Erythroblast (primary cell): ENCODE results near the gene FTSJ1.

Experiments
- GATA1 ChIP-seq: IDR thresholded peaks from 2 replicates; pipeline ENCODE4 v1.6.1; 2011; ENCODE audit warnings: low read depth, mild to moderate bottlenecking, control low read depth, low read length, moderate library complexity
- POLR2A ChIP-seq: IDR thresholded peaks from 2 replicates; pipeline ENCODE4 v1.6.1; 2011; ENCODE audit warnings: mild to moderate bottlenecking, low read length

GRCh38 chrX:48456628-48457331, 19.2 kb upstream of the FTSJ1 start:
- TF ChIP-seq POLR2A (no peak), GATA1 (no peak)
